ENCODE results near the gene BTK.

The BTK gene

DNA sequence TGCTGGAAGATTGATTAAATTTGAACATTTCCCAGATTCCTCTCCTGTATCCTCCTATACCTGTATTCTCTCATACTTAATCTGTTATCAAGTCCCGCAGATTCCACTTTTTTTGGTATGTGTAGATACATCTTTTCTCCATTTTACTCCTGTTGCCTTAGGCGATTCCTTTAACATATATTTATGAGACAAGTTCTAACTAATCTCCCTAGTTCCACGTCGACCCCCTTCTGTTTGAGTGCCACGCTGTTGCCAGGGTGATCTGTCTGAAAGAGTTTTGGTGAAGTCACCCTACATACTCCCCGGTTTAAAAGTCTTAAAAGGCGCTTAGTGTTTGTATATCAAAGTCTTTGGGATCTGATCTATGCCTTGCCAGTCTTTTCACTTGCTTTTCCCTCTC, 24.5 kb upstream of the BTK start:
- TF ChIP-seq, protein P1, sequence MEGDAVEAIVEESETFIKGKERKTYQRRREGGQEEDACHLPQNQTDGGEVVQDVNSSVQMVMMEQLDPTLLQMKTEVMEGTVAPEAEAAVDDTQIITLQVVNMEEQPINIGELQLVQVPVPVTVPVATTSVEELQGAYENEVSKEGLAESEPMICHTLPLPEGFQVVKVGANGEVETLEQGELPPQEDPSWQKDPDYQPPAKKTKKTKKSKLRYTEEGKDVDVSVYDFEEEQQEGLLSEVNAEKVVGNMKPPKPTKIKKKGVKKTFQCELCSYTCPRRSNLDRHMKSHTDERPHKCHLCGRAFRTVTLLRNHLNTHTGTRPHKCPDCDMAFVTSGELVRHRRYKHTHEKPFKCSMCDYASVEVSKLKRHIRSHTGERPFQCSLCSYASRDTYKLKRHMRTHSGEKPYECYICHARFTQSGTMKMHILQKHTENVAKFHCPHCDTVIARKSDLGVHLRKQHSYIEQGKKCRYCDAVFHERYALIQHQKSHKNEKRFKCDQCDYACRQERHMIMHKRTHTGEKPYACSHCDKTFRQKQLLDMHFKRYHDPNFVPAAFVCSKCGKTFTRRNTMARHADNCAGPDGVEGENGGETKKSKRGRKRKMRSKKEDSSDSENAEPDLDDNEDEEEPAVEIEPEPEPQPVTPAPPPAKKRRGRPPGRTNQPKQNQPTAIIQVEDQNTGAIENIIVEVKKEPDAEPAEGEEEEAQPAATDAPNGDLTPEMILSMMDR (IDR thresholded peaks at IDR 0.05; ENCODE audit: insufficient read depth, low read length, missing control alignments): no peak
- DNase-seq (ENCODE audit: low read depth, low spot score): no peak
- H3K4me3 ChIP-seq (ENCODE audit: low read depth, low read length): peak overlapping the region; percentile 3; the same call in 1 of the 2 replicates
- ChIA-PET POLR2A (no interaction called here), CTCF (no interaction called here)

DNA sequence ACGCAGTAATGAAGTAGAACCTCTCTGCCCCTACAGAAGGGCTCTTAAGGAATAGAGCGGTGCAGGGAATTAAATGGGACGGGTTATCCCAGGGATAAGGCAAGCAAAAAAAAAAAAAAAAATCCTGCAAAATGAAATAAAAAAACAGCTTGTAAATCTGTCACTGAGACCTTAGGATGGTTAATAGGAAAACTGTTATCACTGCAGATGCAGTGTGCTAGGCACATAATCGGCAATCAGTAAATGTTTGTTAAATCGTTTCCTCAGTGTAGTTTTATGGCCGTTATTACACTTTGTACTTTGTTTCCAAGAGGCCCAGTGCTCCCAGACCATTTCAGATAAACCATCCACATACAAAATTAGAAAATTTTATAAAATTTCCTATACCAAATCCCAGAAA, 23.1 kb upstream of the BTK start:
- TF ChIP-seq, protein P1 (IDR thresholded peaks at IDR 0.05; ENCODE audit: insufficient read depth, low read length, missing control alignments): no peak
- ChIA-PET CTCF (interaction anchor here (0.6 kb wide), 1 partner anchor 18 kb away, joined by 4 read pairs; no protein-coding TSS in a partner anchor), POLR2A (interaction anchor here (1.0 kb wide), 1 partner anchor 19 kb away, joined by 4 read pairs; no protein-coding TSS in a partner anchor)
- DNase-seq (ENCODE audit: low read depth, low spot score): no peak
- H3K4me3 ChIP-seq (ENCODE audit: low read depth, low read length): peak overlapping the region; percentile 68

DNA sequence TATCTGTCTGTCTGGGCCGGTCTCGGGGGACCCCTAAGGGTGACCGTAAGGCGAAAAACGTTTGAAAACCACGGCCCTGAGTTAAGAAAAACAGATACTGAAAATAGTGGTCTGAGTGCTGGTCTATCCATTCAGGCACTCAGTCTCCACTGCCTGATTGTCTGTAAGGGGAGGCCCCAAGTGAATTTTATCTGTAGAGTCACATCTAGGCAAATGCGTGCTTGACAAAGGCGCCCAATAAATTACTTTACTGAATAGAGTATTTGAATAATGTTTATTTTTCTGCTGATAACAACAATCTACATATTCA, 22.5 kb upstream of the BTK start:
- DNase-seq (ENCODE audit: low read depth, low spot score): no peak
- ChIA-PET POLR2A (interaction anchor here (1.0 kb wide), 1 partner anchor 18 kb away, joined by 4 read pairs; no protein-coding TSS in a partner anchor), CTCF (no interaction called here)
- H3K4me3 ChIP-seq (ENCODE audit: low read depth, low read length): peak overlapping the region; percentile 68
- TF ChIP-seq, protein P1 (IDR thresholded peaks at IDR 0.05; ENCODE audit: insufficient read depth, low read length, missing control alignments): no peak

DNA sequence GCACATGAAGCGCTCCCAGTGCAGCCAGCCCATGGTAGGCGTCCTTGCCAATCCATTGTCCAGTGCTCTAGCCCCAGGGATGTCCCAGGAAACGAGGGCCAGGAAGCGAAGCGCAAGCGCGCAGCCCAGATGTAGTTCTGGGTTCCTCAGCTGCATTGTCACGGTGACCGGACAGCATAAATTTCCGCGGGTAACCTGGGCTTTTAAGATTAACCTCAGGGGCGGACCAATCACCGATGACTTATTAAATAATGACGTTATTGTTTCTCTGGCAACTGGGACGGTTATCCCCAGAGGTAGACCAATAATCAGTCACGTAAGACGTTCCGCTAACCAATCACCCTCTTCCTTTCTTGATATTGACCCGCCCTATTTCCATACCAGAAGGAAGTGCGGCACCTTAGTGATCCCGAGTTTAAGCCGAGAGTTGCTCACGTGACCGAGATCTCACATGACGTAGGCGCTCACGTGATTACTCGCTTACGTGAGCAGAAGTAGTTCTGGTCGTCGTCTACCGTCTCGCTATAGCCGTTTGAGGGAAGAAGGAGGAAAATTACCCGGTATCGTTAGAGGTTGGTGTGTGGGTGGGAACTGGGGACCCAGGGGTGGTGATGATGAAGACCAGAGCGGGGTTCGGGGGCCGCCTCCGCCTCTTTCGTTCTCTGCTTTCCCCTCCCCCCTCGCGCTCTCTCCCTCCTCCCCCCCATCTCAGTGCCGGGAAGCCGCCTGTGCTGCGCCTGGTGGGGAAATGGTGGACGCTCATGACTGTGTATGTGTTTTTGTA, 21.9 kb upstream of the BTK start, which contains the start of the genes GLA and HNRNPH2:
GLA (minus strand) TSS at position 178 of the 784 bp plus-strand sequence; CDS start at position 156, 22 bp downstream.
HNRNPH2 (plus strand) TSS at position 475 of the 784 bp plus-strand sequence. CDS start 3,767 bp downstream, outside the sequence.
- ChIA-PET CTCF (no interaction called here), POLR2A (interaction anchor here (0.7 to 1.9 kb wide), 2 partner anchors 11 to 17 kb away, joined by 5 to 11 read pairs; partner anchors contain the start of gene RPL36A)
- H3K4me3 ChIP-seq (ENCODE audit: low read depth, low read length): peak within 1 kb of the TSS; percentile 80

DNA sequence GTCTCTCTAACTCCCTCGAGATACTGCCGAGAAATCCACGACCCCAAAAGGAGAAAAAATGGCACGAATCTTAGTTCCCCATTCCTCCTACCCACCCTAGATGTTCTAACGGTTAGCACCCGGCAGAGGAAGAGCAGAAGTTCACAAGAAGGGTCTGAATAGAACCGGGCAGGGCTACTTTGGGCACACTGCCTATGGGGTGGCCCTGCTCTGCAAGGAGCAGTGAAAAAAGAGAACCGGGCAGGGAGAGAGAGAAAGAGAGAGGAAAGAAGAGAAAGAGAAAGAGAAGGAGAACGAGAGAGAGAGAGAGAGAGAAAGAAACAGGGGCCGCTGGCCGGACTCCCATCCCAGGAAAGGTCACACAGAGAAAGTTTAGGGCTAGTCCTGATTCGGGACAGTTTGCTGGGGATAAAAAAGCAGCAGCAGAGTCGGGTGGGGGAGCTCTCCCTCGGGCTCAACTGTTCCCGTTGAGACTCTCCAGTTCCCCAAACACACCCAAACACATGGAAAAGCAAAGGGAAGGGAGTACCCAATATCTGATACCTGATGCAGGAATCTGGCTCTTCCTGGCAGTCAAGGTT, 21.3 kb upstream of the BTK start:
- ChIA-PET CTCF (no interaction called here), POLR2A (interaction anchor here (0.7 to 1.9 kb wide), 2 partner anchors 11 to 16 kb away, joined by 5 to 11 read pairs; partner anchors contain the start of gene RPL36A)
- TF ChIP-seq, protein P1 (IDR thresholded peaks at IDR 0.05; ENCODE audit: insufficient read depth, low read length, missing control alignments): no peak
- peak overlapping the region; percentile 80 for H3K4me3 ChIP-seq (ENCODE audit: low read depth, low read length)
- no peak for DNase-seq (ENCODE audit: low read depth, low spot score)

More for the DNA sequence above, 21.9 kb upstream of the BTK start, which contains the start of the genes GLA and HNRNPH2:
- TF ChIP-seq, protein P1 (IDR thresholded peaks at IDR 0.05; ENCODE audit: insufficient read depth, low read length, missing control alignments): peak; percentile 11
- DNase-seq (ENCODE audit: low read depth, low spot score): peak; percentile 97

DNA sequence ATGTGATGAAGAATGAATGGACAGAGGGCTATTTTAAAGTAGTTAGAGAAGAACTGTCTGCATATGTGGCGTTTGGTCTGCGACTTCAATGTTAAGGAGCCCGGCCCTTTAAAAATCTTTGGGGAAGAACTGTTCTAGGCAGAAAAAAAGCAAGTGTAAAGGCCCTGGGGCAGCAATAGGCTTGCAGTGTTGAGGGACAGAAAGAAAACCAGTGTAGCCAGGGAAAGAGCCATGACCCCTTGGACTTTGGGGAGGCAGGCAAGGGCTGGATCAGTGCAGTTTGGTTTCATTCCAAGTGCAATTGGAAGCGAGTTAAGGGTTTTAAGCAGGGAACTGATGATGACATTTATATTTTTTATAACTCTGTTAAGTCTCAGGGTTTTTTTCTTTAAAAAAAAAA, 13.8 kb upstream of the BTK start:
- TF ChIP-seq, protein P1 (IDR thresholded peaks at IDR 0.05; ENCODE audit: insufficient read depth, low read length, missing control alignments): no peak
- no peak overlapping the region for H3K4me3 ChIP-seq (ENCODE audit: low read depth, low read length)
- DNase-seq (ENCODE audit: low read depth, low spot score): no peak
- ChIA-PET POLR2A (no interaction called here), CTCF (interaction anchor here (2.0 kb wide), 1 partner anchor 9 kb away, joined by 10 read pairs; the partner anchor contains the start of gene RPL36A)
